SKM-1 (cell line): Measurements from ENCODE around the gene ZDHHC22.

Experiments used
- DNase-seq: peaks from one replicate; lab custom pipeline; 2025; ENCODE audit not compliant: unreplicated experiment; lab: John Stamatoyannopoulos, UW

The ZDHHC22 gene

DNA sequence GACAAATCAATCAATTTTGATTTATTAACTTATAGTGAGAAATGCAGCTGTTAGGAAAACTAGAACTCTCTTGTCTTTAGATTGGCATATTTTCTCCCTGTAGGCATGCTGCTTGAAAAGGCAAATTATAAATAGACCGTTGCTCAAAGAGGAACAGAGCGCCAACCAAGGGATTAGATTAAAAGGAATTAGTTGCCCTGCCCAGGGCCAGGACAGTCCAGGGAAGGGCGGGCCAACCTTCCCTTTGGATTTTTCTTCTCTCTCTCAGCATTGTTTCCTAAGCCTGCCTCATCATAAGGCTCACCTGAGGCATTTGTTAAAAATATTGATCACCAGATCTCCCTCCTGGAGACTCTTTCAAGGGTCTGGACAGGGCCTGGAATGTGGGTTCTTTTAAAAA, 34.9 kb downstream of the ZDHHC22 start:
- no peak for DNase-seq

DNA sequence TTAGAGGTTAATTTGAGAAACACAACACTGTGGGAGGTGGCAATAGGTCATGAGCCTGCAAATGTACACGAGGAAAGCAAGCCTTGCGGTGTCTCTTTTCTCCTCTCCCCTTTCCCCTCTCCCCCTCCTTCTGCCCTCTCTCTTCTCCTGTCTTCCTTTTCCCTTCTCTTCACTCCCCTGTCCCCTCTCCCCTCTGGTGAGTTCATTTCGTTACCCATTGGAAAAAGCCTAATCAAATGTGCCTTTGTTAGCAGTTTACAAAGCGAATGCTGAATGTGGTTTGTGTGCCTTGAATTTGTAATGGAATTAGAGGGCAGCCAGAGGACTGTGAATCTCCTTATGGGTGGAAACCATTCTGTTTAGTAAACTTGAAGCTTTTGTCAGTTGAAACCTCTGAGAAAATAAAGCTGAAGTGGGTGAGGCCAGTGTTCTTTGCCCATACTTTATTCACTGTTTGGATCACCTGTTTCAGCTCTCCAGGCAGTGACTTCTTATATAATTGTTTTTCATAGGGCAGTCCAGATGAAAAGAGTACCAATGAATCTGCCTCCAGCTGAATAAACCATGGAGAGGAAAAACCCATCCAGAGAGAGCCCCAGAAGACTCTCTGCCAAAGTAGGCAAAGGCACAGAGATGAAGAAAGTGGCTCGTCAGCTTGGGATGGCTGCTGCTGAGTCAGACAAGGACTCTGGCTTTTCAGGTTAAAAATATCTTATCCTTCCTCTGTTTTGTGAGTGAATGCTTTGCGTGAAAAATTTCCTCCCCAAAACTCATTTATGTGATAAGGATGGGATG, 36.2 kb downstream of the ZDHHC22 start:
- no peak for DNase-seq

DNA sequence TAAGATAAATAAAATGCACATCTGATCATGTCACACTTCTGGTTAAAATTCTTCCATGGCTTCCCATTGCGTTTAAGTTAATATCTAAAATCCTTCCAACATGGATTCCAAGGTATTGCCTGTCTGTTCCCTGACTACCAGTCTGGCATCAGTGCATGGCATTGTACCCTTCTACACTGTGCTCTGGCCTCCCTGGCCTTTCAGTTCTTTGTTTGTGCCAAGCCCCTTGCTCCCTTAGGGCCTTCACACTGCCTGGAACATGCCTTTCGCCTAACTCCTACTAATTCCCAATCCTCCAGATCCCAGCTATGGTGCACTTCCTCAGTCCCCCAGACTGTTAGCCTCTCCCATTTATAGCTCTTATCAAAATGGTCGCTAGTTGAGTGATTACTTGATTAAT, 37.2 kb downstream of the ZDHHC22 start:
- DNase-seq: no peak

DNA sequence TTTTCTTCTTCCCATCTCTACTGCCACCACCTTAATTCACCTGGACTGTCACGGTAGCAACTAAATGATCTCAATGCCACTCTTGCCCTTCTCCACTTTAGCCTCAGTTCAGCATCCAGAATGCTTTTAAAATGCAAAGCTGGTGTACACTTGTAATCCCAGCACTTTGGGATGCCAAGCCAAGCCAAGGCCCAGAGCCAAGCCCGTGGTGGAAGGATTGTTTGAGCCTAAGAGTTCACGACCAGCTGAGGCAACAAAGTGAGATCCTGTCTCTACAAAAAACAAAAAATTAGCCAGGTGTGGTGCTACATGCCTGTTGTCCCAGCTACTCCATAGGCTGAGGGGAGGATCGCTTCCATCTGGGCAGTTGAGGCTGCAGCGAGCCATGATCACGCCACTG, 37.6 kb downstream of the ZDHHC22 start:
- DNase-seq: no peak

DNA sequence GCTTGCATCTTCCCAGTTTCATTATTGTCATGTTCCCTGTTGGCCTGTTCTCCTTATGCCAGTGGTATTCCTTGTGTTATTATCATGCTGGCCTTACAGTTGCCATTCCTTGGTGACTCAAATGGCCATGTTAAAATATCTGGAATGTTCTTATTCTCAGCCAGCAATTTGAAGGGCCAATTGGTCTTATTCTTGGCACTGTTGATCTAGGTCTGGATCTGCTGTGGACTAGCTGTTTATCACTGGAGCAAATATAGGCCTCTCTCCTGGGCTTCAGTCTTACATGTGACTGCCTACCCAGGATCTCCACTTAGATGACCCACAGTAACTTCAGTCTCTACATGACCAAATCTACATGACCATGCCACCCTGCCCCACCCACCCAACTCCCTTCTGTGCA, 38.1 kb downstream of the ZDHHC22 start:
- DNase-seq: no peak

DNA sequence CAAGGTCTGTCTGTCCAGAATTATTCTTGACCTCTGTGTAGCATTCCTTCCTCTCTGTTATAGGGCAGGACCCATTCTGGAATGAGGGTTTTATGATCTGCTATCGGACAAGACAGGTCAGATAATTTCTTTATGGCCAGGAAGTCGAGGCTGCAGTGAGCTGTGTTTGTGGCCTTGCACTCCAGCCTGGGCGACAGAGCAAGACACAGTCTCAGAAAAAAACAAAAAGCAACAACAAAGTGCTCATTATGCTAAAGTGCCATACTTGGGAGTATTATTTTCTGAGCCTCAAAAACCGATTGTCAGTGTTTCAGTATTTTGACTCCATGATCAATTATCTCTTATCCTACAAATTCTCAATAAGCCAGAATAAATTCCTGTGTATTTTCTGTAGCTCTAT, 39.4 kb downstream of the ZDHHC22 start:
- DNase-seq: no peak

DNA sequence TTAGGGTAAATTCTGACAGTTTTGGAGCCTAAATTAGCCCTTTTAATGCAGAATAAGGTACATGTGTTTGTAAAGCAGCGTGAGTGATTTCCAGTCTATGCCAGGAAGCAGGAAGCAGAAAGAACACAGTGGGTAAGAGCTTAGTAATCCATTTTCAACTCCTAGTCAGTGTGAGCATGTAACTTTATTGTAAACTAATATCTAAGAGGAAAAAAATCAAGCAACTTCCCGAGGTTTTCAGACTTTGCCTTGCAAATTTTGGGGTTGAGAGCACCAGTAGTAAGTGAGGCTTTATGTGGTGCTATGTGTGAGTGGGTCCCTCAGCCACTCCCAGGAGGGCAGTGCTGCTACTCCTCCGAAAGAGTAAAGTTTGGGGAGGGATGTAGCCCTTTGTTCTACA, 40.6 kb downstream of the ZDHHC22 start:
- no peak for DNase-seq

DNA sequence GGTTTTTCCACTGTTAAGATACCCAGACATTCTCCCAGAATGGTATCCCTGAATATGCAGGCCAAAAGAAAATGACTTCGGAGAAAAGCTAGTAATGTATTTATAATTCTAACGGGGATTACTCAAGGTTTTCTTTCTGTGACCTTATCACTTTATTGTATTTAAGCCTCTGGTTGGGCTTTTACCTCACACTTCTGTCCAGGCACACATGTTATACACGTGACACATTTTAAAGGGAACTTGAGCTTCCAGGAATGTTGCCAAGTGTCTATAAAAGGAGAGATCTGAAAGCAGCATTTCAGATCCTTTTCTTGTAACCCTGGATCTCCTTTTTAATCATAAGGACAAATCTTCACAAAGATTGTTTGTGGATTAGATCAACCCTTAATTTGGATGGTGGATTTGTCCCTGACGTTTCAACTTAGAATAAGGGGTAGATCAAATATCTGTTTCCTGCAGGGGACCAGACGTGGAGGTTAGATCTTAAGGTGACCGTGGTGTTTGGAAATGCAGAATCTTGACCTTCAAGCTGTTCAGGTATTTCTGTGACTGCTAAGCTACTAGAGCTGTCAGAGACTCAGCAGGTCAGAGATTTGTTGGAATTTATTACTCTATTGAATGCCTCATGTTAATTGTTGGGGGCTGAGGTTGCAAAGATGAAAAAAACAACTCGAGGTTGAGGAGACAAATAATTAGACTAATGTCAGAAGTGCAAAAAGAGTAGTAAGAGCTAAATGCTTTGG, 42.0 kb downstream of the ZDHHC22 start:
- DNase-seq: no peak

DNA sequence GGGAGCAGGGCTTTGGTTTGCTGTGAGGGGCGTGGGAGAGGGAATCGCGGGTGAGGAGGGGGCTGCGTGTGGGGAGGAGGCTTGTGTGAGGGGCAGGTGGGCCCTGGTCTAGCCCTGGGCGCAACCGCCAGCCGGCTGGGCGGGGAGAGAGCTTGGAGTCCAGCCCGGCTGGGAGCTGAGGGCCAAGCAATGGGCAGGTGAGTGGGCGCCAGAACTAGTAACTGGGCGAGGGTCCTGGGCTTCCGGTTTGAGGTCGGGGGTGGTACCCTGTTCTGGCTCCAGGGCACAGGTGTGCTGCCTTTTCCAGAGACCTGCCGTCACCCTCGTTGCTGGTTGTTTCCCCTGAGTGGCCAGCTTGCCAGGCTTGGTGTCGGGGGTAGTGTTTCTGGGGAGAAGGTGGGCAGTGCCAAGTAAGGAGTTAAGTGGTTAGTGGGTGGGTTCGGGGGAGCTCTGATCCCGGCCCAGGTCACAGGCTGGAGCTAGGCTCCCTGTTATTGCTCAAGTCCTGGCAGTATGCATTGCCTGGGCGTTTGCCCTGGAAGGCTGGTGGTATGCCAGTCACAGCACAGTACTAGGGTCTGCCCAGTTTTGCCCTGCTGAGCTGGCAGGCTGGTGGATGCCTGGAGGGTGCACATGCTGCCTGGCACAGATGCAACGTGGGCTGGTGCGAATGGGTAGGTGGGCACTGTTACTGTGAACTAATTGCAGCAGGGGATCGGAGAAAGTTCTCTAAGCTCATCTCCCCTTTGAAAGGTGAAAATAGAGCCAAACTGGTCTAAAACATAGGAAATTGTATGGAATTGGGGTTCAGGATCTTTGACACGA, 42.9 kb downstream of the ZDHHC22 start:
- no peak for DNase-seq

DNA sequence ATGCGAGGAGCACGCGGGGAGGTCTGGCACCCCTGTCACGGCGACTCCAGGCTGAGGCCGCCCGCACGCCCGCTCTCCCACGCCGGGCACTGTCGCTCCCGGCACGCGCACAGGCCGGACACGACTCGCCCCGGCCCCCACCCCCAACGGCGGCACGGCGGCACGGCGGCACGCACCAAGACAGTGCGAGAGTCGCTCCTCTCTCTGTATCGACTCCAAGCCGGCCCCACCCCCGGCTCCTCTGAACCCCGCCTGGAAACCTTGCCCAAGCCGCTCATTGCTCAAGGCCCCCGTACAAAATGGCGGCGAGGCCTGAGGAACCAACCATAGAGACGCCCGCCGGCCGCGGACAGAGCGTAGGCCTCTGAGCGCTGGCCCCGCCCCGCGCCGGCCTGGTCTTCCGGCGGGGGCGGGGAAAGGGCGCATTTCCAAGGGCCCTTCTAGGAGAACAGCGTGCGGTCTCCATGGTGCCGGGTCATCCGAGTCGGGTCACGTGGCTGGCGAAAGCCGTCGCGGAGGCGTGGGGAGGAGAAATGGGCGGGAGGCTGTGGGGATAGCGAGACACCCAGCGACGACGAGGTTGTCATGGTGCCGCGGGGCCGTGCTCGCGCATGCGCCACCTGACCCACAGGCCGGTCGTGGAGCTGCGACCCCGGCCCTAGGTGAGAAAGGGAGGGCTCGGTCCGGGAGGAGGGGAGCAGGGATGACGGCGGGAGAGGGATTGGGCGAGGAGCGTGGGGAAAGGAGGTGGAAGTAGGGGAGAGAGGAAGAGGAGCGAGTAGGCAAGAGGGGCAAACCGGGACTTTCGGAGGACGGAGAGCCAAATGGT, 43.7 kb downstream of the ZDHHC22 start, which contains the start of gene CIPC:
Gene CIPC, plus strand, starts transcription at position 559 of the 829 bp plus-strand sequence. CDS start 7,451 bp downstream, outside the sequence.
- peak; percentile 80 for DNase-seq

DNA sequence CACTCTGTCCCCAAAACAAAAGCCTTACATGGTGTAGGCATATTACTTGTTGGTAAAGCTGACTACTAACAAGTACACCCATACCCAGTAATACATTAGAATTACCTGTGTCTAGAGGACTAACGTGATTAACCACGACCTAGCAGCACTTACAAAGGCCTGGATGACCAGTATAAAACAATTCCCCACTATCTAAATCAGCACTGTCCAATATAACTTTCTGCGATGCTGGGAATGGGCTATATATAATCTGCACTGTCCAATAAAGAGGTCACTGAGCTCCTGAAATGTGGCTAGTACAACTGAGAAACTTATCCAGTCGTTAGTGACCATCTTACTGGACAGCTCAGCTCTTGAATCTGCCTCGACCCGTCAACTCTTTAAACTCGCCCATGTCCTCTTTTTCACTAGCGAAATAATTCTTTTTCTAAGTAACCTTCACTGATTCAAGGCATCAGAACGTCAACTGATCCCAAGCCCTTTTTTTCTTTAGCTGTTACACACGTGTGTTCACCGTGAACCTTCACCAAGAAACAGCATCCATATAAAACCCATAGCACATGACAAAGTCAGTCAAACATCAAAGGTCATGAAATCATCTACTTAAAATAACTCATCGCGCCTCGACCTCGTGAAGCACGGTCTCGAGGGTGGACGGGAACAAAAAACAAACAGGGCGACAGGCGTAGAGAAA, 44.4 kb downstream of the ZDHHC22 start:
- no peak for DNase-seq

DNA sequence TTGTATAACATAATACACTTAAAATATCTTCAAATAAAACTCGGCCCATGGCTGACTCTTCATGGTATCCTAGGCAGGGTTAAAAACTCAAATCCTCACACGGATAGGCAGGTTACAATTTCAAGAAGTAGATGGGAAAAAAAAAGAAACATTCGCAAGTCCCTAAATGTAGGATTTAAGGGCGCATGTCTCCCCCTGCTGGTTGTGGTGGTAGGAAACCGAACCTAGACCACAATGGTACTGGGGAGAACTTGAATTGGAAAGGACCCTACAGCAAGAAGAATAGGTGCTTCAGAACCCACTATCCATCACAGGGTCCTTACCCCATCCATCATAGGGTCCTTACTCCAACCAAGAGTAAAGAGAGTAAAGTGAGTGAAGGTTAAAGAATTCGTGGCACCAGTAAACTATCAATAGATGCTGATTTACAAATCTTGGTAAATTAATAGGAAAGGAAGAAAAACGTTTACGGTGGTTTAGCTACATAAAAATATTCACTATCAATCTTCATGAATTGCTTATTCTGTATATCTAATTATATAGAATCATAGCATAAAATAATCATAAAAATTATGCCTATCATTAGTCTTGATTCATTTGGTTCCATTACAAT, 46.8 kb downstream of the ZDHHC22 start:
- peak; percentile 20 for DNase-seq

DNA sequence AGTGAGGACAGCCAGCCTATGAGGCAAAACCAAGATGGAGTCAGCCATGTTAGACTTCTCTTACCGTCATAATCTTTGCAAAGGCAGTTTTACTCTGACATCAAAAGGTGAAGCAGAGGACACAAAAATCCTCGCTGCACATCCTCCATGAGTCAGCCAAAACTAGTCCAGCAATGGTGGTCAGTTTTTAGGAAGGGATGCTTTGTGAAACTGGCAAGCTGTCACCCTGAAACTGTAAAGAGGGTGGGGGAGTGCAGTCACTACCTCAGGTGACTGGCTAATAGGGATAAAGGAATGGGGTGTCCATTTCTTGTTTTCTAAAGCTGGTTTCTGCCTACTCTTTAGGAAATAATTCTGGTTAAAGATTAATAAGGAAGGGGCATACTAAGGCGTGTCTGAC, 48.9 kb downstream of the ZDHHC22 start:
- DNase-seq: no peak

DNA sequence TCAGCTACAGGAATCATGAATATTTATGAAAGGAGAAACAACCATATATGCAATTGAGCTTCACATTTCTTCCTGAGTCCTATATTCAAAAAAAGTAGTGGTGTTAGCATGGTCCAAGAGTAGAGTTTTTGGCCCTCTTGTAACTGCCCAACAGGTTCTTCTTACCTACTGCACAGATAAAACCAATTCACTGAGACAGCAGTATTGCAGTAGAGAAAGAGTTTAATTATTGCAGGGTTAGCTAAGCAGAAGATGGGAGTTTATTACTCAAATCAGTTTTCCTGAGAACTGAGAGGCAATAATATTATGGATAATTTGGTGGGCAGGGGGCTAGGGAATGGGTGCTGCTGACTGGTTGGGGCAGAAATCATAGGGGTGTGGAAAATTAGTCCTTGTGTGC, 50.1 kb downstream of the ZDHHC22 start:
- DNase-seq: no peak

DNA sequence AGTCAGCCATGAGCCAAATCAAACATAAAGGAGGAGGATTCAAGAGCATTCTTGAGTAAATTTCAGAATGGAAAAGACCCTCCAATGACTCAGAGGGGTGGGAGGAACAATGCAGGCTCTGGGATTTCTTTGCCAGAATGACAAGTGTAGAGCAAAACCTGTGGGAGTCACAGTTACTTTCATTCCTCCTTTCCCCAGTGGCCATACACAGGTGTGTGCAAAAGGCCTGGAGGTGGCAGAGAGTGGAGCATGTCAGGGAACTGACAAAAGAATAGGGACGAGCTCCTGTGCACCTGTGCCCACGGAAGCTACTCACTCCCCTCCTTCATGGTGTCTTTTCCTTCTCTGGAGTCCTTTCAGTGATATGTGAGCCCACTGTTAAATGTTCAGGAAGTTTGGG, 52.9 kb downstream of the ZDHHC22 start:
- no peak for DNase-seq

DNA sequence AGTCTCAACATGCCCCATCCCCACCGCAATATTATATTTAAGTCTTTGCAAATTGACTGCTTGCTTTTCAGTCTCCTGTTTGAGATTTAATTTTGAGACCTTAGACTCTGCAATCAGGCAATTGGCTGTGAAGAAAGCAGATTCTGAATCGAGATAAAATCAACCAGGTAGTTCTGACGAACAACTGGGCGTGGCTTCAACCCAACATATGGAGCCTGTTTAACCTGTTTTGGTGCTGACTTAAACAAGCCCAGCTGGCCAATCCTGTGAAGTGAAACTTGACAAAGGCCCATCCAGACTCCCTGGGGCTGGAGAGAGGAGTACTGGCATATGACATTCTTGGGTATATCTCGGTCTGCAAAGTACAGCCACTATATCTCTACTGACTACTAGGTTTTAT, 53.4 kb downstream of the ZDHHC22 start:
- no peak for DNase-seq

DNA sequence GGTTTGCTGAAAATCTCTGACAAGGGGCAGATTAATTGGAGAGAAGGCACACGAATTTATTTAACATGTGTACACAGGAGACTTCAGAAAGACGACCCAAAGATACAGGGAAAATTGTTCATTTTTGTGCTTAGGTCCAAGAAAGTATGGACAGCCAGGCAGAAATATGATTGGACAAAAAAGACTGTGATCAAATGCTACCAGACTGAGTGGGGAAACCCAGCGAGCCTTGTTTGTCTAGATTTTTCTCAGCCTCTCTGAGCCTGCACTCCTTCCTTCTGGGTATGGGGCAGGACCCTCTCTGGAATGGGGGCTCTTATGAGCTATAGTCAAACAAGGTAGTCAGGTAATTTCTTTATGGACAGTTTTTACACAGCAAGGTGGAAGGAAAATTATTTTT, 54.0 kb downstream of the ZDHHC22 start:
- no peak for DNase-seq

DNA sequence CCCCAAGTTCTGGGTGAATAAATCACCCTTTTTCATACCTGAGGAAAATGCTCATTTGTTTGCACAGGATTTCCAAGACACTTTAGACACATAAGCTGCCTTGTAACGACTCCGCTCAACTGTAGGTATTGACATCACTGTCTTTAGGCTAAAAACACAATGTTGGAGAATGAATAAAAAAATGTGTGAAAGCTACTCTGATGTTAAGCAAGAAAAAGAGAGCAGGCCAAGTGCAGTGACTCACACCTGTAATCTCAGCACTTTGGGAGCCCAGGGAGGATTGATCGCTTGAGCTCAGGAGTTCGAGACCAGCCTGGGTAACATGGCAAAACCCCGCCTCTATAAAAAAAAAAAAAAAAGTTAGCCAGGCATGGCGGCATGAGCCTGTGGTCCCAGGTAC, 54.6 kb downstream of the ZDHHC22 start:
- no peak for DNase-seq

DNA sequence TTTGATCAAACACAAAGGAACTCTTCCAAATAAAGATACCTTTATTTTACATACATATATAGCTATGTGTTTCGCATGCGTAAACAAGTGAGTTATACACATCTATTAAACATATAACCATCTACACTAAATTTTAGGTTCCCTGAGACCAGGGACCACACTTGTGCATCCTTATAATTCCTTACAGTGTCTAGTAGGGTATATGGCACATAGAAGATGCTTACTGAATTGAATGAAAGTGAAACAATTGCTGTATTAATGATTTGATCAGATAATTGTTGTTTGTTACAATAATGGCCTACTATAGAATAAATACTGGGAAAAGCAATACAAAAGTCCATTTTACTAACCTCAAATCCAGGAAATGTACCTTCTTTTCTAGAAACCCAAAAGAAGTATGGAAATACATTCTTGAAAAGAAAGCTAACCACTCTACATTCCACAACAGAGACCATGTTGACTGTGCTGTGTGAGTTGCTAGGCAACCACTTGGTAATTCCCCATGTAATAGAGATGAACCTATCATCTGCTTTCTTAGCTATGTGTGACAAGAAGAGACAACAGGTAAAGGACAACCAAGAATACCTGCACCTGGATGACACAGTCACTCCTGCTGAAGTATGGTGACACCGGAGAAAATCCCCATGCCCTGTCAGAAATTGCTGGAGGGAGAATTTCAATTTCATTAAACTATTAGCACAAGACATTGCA, 55.4 kb downstream of the ZDHHC22 start:
- DNase-seq: no peak
